IPS DF 4.7 (cell line): ENCODE data around the gene PLA2G2D.

Source experiments
- DNase-seq: peaks from one replicate; pipeline ENCODE4 v3.0.0-alpha.2; 2013; ENCODE audit warnings: low spot score; ENCODE audit errors: extremely low read depth

The PLA2G2D gene

DNA sequence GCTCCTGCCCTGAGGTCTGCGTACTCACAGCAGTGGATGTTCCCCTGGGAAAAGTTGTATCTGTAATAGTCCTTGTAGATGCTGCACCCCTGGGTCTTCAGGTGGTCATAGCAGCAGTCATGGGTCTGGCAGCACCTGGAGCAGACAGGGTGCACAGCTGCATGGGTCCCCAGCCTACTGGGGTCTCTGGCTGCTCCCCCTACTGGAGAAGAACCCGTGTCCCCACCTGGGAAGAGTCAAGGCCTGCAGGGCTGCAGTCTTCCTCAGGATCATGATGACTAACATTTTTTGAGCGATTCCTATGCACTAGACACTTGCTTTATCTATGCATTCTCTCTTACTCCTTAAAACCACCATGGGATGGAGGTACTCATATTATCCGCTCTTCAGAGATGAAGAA, 3.9 kb downstream of the PLA2G2D start:
- DNase-seq: no peak

DNA sequence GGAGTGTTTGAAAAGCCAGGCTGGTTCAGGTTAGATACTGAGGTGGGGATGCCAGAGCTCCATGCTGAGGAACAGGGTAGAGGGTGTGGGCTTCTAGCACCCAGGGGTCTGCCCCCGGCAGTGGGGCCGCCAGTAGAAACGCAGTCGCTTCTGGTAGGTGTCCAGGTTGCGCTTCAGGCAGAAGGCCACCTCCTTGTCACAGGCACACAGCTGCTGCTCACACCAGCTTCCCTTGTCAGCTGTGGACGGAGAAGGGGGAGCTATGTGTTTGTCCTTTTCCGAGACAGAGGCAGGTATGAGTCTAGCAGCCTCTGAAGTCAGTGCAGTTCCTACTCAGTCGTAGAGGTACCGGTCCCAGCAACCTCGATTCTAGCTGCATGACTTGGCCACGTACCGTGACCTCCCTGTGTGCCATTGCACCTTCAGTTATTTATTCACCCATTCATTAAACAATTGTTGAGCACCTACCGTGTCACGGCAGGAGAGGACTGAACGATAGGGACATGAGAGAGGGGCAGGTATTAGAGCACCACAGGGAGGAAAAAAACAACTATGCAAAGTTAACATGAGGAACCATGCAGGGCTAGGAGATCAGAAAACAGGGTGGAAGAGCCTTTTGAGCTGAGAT, 5.2 kb downstream of the PLA2G2D start:
- no peak for DNase-seq

DNA sequence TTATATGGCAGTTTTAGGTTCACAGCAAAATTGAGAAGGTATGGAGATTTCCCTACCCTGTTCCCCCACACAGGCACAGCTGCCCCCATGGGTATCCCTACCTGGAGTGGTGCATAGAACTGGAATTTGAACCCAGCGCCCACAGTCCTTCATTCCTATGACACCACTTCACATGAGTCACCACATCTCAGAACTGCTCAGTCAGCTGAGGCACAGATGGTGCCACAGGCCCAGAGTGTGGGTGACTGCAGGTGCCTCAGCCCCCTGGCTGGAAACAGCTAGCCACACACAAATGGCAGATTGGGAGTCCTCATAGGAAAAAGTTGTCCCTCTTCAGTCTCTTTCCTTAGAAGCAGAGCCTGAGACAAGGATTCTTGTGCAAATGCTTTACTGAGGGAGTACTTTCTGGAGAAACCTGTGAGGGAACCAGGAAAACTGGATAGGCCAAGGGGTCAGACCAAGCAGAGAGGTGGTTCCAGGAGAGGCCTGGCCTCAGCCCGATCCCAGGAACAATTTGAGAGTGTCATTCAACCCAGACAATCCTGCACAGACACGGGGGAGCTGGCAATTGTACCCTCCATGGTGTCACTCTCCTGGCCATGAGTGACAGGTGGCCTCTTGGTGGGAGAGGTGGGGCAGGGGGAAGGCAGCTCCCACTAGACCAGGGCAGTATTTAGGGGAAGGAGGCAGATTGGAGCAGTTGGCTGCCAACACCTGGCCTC, 6.9 kb downstream of the PLA2G2D start:
- DNase-seq: no peak

DNA sequence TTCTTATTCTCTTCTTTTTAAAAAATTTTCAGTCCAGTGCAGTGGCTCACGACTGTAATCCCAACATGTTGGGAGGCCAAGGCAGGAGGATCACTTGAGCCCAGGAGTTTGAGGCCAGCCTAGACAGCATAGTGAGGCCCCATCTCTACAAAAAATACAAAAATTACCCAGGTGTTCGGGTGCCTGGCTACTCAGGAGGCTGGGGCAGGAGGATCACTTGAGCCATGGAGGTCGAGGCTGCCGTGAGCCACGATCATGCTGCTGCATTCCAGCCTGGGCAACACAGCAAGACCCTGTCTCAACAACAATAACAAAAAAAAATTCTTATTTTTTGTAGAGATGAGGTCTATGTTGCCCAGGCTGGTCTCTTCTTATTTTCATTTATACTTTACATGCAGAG, 7.9 kb downstream of the PLA2G2D start:
- no peak for DNase-seq

DNA sequence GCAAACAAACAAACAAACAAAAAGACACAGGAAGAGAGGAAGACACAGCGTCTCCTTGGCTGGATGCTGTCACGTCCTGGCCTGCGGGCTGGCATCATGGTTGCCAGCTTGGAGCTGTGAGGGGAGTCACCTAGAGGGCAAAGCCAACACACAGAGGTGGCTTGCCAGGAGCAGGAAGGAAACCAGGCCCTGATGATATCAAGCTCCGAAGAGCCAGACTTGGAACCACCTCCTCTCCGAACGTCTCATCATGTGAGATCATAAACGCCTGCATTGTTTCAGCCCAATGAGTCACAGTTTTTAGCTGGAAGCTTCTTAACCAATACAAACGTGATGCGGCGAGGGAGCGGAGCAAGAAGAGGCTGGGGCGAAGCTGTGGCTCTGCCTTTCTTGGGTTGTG, 8.7 kb downstream of the PLA2G2D start:
- no peak for DNase-seq

DNA sequence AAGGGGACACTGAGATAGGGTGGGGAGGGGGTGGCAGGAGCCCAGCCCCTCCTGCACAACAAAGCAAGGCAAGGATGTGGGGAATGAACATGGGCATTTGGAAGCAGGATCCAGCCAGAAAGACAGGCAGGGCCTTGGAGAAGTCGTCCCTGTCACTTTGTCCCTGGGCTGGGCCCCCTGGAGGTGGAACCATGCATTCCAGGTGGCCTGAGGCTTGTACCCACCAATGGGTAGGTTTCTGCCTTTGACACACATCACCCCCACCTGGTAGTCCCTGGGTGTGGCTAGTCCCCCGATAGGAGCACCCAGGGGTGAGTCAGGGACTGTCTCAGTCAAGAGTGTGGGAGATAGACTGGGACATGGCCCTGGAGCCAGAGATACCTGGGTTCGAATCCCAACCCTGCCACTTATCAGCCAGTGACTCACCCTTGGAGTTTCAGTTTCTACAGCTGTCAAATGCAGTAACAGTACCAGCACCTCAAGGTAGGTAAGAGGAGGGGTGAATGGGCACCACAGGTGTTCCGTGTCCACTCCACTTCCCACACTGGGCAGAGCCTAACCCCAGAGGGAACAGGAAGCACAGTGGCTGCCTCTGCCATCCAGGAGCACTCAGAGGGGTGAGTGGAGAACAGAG, 10.0 kb downstream of the PLA2G2D start:
- no peak for DNase-seq

DNA sequence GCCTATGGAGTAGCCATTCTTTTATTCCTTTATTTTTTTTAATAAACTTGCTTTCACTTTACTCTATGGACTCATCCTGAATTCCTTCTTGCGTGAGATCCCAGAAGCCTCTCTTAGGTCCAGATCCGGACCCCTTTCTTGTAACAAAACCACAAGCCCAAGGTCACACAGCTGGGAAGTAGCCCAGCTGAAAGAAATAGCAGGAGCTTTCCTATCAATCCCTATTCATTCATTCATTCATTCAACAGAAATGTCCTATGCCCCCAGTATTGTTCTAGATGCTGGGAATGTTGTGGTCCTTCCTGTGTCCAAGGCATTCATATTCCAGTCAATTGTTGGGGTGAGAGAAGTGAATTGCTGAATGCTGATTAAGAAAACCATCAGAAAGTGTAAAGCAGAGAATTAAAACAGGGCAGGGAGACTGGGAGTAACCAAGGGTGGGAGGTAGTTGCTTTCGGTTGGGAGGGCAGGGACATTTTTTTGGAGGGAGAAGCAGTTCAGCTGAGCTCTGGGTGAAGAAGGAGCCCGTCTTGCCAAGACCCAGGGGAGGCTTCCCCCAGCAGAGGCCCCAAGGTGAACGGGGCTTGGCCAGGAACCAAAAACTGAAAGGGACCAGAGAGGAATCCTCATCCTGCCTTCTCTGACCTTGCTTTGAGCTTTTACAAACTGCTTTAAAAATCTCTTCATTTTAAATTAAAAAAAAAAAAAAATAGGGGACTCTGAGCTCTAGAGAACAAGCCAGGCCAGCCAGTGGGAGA, 10.8 kb downstream of the PLA2G2D start:
- no peak for DNase-seq

DNA sequence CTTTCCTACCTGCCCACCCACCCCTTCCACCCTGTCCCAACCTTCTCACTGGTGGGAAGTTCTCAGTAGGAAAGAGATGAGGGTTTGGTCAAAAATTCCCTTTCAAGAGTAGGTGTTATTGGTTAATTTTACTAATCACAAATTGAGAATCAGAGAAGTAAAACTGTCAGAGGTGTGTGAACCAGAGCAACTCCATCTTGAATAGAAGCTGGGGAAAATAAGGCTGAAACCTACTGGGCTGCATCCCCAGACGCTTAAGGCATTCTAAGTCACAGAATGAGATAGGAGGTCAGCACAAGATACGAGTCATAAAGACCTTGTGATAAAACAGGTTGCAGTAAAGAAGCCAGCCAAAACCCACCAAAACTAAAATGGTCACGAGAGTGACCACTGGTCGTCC, 11.5 kb downstream of the PLA2G2D start:
- DNase-seq: no peak

DNA sequence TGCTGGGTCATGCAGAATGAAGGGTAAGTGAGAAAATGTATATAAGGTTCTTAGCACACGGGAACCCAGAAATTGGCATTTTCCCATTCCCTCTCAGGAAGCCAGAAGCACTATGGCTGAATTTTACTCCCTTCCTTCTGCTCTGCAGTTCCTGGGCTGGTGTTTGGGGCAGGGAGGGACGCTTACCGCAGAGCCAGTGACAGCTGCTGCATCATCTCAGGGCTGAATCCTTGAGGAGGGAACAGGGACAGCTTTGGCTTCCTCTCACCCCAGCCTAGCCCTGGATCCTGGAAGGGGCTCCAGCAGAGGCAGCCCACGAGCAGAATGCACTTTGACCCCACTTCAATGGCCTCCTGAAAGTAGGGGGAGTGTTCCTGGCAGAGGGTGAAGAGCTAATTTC, 12.0 kb downstream of the PLA2G2D start:
- no peak for DNase-seq

DNA sequence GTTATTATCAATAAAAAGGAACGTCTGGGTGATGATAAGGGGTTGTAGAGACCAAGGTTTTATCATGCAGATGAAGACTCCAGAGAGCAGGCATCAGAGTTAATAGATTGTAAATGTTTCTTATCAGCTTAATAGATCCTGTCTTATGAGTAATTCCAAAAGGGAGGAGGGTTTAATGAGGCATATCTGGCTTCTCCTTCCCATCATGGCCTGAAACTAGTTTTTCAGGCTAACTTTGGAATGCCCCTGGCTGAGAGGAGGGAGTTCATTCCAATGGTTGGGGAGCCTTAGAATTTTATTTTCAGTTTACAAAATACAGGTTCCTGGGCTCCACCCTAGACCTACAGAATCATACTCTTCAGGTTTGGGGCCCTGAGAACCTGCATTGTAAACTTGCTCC, 13.5 kb downstream of the PLA2G2D start:
- DNase-seq: no peak

DNA sequence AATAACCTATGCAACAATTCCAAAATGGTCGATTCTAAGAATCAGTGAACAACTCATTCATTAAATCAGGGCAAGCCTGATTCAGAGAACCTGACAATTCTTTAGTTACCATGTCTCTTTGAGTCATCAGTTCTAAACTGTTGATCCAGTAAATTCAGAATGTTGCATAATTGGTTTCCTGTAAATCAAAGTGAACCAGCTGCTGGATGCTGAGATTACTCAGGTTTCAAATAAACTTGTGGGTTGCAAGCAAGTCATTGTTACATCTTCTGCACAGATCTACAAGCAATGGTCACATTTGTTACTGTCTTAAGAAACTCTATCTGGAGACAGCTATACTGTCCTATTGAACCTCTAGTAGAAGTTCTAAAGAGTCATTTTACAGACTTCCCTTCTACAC, 16.5 kb downstream of the PLA2G2D start:
- DNase-seq: no peak

DNA sequence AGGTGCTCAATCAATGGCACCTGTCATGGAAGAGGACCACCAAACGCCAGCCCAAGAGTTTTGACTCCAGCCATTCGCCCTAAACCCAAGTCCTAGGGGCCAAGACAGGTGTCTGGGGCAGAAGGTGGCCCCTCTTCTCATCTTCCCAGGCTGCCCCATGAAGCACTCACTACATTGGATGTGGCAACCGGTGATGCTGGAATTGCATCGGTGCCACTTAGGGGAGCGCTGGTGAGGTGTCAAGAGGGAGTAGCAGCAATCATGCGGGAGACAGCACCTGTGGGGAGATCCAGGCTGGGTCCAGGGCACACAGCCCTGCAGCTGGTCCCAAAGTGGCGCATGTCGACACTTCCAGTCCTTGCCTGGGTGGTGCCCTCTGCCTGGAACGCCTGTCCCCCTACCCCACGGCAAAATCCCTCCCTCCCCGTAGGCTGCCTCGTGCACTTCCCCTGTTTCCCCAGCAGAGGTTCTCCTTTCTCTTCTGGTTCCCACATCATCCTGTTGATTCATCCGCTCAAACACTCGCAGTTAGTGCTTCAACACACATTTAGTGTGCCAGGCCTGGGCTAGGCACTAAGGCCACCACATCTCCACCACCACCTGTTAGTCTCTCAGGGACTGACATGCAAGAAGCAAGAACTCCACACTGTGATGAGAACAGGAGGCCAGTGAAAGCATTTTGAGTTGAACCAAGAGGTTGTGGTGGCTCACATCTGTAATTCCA, 18.5 kb downstream of the PLA2G2D start:
- DNase-seq: peak; percentile 46

DNA sequence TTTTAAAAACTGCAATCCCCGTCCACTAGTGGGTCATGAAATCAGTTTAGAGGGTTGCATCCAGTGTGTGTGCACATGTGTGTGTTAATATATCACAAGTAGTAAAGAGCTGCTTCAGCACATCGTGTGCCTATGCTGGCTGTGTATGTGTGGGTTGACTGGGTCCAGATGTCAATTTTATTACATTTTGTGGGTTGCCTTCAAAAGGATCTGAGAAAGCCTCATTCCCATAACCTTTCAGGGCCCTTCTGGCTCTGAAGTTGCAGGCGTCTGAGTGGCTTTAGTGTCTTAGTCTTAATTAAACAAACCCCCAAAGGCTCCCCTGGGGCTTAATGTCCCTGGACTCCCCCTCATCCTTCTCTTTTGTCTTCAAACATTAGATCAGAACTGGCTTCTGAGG, 19.8 kb downstream of the PLA2G2D start:
- DNase-seq: no peak

DNA sequence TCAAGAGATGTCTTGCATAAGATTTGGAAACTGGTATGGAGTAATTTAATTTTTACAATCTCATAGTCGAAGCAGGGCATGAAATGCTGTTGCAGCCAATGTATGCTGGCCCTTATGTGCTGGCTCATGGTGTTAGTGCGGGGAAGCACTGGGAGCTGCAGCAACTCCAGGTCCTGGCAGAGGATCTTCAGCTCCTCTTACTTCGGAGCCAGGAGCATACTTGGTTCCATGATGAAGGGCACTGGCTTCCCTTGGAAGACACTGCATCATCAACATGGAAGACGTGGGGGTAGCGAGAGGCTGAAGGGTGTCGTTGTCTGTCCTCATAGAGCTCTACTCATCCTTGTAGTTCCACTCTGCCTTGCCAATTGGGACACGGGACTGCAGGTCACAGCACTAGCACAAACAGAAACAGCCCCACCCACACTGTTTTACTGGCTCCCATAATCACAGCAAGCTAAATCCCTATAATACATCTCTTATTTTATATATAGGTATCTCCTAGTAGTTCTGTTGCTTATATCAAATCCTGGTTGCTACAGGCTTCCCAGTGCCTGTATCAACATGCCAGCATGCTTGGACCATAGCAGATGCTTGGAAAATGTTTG, 22.4 kb downstream of the PLA2G2D start:
- DNase-seq: no peak

DNA sequence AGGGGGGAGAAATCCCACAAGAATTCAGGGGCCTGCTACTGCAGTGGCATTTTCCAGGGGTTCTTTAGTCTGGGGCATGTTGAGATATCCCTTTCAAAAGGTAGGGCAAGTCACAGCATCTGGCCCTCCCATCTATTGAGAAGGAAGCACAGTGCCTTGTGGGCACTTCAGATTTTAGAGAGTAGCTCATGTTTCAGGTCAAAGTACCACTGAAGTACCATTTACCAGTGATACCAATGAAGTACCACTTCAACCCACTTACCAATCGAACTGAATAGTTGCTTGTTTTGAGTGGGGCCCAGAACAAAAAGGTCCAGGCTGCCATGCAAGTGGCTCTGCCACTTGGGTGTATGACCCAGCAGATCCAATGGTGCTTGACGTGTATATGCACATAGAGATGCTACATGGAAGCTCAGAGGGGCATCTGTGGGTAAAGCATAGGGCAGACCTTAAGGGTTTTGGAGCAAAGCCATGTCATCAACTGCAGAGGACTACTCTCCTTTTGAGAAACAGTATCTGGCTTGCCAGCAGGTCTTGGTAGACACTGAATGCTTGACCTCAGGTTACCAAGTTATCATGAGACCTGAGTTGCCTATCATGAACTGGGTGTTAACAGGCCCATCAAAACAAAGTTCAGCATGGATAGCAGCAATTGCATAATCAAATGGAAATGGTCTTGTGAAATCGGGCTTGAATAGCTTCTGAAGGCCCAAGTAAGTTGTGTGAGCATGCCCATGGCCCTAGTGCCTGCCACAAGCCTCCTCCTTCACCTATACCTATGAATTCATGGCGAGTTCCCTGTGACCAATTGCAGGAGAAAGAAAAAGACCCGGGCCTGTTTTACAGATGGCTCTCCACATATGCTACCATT, 23.5 kb downstream of the PLA2G2D start:
- no peak for DNase-seq

DNA sequence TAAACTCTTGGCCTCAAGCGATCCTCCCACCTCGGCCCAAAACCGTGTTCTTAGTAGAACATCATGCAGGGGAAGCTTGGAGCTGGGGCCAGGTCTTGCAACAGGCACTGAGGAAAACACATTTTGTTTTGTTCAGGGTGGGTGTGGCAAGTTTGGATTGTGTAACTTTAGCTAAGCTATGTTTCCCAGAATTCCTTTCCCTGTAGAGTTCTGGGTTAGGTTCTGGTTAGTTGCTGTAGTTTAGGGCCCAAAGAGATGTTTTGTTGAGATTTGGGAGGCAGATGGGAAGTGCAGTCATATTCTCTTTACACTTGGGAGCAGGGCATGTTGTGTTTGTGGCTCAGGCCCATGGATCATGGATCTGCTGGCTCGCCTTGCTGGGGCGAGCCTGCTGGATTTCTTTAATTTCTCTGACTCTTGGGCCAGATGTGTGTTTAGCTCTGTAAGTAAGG, 25.4 kb downstream of the PLA2G2D start:
- no peak for DNase-seq

DNA sequence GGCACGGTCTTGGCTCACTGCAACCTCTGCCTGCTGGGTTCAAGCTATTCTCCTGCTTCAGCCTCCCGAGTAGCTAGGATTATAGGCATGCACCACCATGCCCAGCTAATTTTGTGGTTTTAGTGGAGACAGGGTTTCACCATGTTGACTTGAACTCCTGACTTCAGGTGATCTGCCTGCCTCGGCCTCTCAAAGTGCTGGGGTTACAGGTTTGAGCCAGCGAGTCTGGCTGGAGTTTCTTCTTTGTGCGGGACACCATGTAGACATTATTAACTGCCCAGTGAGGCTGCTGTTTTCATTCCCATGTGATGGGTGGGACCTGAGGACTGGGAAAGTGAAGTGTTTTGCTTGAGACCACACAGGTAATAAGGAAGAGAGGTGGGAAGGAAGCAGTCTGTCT, 26.0 kb downstream of the PLA2G2D start:
- DNase-seq: no peak

DNA sequence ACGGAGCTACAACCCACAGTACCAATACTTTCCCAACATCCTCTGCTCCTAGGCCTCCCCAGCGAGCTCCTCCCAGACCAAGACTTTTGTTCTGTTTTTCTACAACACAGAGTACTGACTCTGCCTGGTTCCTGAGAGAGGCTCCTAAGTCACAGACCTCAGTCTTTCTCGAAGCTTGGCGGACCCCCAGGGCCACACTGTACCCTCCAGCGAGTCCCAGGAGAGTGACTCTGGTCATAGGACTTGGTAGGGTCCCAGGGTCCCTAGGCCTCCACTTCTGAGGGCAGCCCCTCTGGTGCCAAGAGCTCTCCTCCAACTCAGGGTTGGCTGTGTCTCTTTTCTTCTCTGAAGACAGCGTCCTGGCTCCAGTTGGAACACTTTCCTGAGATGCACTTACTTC, 28.7 kb downstream of the PLA2G2D start:
- no peak for DNase-seq

DNA sequence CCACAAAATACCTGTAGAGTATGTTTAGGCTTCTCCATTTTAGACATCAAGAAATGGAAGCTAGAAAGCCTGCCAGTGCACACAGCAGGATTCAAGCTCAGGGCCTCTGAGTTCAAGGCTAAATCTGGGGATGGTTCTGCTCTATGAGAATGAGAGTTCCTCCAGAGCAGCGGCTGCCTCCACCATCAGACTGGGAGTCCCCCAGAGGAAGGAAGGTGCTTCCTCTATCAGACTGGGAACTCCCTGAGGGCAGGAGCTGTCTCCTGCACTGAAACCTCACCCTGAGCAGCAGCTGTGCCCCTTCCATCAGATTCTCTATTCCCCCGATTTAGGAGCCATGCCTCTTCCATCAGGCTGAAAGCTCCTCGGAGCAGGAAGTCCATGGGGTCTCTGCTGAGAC, 29.2 kb downstream of the PLA2G2D start:
- DNase-seq: no peak
